Measurements from ENCODE around the gene TMCO1. TPM values are rescaled to one million over a fixed set of nuclear protein-coding genes. Genes with fewer than 3 reads are reported as not detected.

The TMCO1 gene
- total and polyA plus RNA-seq, 2 of the 13 experiments (the other 11 are each of a cell fraction or from before 2014, with no cell fraction given) = 106 to 119 TPM

DNA sequence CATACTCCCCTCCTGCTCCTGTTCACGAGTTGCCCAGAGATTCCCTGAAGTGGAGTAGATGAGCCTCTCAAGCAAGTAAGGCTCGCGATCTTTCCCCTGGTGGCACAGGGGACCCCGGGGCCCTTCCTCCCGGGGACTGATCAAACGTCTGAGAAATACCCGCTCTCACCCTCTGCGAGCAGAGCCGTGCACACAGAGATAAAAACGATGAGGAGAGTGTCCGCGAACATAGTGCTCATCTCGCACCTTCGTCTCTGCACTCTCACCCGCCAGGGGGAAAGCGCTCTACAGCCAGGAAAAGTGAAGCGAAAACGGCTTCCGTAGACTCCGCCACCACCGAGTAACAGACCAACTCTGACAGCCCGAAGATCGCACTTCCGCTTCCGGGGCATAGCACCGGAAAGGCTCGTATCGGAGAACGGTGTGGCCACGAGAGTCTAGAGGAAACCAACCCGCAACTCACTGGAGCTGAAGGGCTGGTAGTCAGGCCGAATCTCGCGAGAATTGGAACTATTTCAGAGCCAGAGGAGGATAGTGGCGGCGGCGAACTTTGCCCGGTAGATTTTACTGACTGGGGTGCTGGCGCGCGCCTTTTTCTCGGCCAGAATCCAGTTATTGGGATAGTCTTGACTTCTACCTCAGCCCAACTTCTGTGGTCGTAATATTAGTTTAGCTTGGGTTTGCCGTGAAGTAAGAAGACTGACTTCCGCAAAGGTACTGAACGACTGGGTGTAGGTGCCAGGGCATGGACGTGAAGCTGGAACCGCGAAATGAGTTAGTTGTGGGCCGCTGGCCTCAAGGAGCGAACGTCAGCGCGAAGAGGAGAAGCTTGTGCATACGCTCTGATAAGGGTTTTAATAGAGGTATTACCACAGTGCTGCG is at the start of gene TMCO1 (continued):
- TF ChIP-seq ZNF354B (CRISPR knock-in tag; IDR thresholded peaks at IDR 0.05) (no peak), ZKSCAN8 (CRISPR knock-in tag; IDR thresholded peaks at IDR 0.05; ENCODE audit: borderline replicate concordance) (0 out of 2 replicates have a peak, but pooled peaks have one; percentile 26), HNRNPL (IDR thresholded peaks at IDR 0.05; ENCODE audit: low read depth, low read length) (no peak), PHF21A (CRISPR knock-in tag; IDR thresholded peaks at IDR 0.05) (peak; percentile 93), RAD21 (CRISPR knock-in tag; IDR thresholded peaks at IDR 0.05) (peak; percentile 36; the same call in 1 of the 2 replicates), ONECUT2 (CRISPR knock-in tag; IDR thresholded peaks at IDR 0.05) (no peak), RAD51 (IDR thresholded peaks at IDR 0.05; ENCODE audit: borderline replicate concordance) (no peak), RBM39 (IDR thresholded peaks at IDR 0.05; ENCODE audit: low read depth, low read length, poor library complexity, severe bottlenecking) (no peak), ZNF20 (CRISPR knock-in tag; IDR thresholded peaks at IDR 0.05) (no peak; the same call in 1 of the 2 replicates), CENPT (CRISPR knock-in tag; IDR thresholded peaks at IDR 0.05; ENCODE audit: low read depth) (no peak), PHF20 (CRISPR knock-in tag; IDR thresholded peaks at IDR 0.05) (peak; percentile 97), ZNF12 (CRISPR knock-in tag; IDR thresholded peaks at IDR 0.05) (no peak), ZNF251 (CRISPR knock-in tag; IDR thresholded peaks at IDR 0.05) (no peak), FOXC1 (CRISPR knock-in tag; IDR thresholded peaks at IDR 0.05; ENCODE audit: borderline replicate concordance) (peak; percentile 78), ZNF614 (CRISPR knock-in tag; IDR thresholded peaks at IDR 0.05; ENCODE audit: borderline replicate concordance) (peak; percentile 67)
- TF ChIP-seq, protein P1, sequence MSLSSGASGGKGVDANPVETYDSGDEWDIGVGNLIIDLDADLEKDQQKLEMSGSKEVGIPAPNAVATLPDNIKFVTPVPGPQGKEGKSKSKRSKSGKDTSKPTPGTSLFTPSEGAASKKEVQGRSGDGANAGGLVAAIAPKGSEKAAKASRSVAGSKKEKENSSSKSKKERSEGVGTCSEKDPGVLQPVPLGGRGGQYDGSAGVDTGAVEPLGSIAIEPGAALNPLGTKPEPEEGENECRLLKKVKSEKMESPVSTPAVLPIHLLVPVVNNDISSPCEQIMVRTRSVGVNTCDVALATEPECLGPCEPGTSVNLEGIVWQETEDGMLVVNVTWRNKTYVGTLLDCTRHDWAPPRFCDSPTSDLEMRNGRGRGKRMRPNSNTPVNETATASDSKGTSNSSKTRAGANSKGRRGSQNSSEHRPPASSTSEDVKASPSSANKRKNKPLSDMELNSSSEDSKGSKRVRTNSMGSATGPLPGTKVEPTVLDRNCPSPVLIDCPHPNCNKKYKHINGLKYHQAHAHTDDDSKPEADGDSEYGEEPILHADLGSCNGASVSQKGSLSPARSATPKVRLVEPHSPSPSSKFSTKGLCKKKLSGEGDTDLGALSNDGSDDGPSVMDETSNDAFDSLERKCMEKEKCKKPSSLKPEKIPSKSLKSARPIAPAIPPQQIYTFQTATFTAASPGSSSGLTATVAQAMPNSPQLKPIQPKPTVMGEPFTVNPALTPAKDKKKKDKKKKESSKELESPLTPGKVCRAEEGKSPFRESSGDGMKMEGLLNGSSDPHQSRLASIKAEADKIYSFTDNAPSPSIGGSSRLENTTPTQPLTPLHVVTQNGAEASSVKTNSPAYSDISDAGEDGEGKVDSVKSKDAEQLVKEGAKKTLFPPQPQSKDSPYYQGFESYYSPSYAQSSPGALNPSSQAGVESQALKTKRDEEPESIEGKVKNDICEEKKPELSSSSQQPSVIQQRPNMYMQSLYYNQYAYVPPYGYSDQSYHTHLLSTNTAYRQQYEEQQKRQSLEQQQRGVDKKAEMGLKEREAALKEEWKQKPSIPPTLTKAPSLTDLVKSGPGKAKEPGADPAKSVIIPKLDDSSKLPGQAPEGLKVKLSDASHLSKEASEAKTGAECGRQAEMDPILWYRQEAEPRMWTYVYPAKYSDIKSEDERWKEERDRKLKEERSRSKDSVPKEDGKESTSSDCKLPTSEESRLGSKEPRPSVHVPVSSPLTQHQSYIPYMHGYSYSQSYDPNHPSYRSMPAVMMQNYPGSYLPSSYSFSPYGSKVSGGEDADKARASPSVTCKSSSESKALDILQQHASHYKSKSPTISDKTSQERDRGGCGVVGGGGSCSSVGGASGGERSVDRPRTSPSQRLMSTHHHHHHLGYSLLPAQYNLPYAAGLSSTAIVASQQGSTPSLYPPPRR (CRISPR knock-in tag; IDR thresholded peaks at IDR 0.05; ENCODE audit: borderline replicate concordance) = 0 out of 2 replicates have a peak, but pooled peaks have one; percentile 9
- TF ChIP-seq, protein P2, sequence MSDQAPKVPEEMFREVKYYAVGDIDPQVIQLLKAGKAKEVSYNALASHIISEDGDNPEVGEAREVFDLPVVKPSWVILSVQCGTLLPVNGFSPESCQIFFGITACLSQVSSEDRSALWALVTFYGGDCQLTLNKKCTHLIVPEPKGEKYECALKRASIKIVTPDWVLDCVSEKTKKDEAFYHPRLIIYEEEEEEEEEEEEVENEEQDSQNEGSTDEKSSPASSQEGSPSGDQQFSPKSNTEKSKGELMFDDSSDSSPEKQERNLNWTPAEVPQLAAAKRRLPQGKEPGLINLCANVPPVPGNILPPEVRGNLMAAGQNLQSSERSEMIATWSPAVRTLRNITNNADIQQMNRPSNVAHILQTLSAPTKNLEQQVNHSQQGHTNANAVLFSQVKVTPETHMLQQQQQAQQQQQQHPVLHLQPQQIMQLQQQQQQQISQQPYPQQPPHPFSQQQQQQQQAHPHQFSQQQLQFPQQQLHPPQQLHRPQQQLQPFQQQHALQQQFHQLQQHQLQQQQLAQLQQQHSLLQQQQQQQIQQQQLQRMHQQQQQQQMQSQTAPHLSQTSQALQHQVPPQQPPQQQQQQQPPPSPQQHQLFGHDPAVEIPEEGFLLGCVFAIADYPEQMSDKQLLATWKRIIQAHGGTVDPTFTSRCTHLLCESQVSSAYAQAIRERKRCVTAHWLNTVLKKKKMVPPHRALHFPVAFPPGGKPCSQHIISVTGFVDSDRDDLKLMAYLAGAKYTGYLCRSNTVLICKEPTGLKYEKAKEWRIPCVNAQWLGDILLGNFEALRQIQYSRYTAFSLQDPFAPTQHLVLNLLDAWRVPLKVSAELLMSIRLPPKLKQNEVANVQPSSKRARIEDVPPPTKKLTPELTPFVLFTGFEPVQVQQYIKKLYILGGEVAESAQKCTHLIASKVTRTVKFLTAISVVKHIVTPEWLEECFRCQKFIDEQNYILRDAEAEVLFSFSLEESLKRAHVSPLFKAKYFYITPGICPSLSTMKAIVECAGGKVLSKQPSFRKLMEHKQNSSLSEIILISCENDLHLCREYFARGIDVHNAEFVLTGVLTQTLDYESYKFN (CRISPR knock-in tag; conservative IDR thresholded peaks at IDR 0.05) = peak; percentile 61
- TF ChIP-seq, protein P3, sequence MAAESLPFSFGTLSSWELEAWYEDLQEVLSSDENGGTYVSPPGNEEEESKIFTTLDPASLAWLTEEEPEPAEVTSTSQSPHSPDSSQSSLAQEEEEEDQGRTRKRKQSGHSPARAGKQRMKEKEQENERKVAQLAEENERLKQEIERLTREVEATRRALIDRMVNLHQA (CRISPR knock-in tag; IDR thresholded peaks at IDR 0.05) = no peak
- TF ChIP-seq, protein P4, sequence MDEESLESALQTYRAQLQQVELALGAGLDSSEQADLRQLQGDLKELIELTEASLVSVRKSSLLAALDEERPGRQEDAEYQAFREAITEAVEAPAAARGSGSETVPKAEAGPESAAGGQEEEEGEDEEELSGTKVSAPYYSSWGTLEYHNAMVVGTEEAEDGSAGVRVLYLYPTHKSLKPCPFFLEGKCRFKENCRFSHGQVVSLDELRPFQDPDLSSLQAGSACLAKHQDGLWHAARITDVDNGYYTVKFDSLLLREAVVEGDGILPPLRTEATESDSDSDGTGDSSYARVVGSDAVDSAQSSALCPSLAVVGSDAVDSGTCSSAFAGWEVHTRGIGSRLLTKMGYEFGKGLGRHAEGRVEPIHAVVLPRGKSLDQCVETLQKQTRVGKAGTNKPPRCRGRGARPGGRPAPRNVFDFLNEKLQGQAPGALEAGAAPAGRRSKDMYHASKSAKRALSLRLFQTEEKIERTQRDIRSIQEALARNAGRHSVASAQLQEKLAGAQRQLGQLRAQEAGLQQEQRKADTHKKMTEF (CRISPR knock-in tag; IDR thresholded peaks at IDR 0.05) = peak; percentile 94

All from HepG2 (cell line).